Chondrocyte (in vitro differentiated cells): ENCODE measurements around the gene PTPN3. TPM values are rescaled to one million over a fixed set of nuclear protein-coding genes. Genes with fewer than 3 reads are reported as not detected.
"Not testable (repeated sequence)": the region's sequence is repeated elsewhere in the genome, so short reads cannot be mapped to it uniquely, and the experiment has no call there.

Source experiments
- DNase-seq: peaks from one replicate; pipeline ENCODE4 v3.0.0; 2021; ENCODE audit warnings: mixed read lengths, low spot score
- H3K27ac Mint-ChIP-seq: one replicate; pipeline ENCODE4 v1.8.0; 2021; ENCODE audit warnings: mild to moderate bottlenecking, moderate library complexity, mixed read lengths; ENCODE audit not compliant: unreplicated experiment
- H3K27me3 Mint-ChIP-seq: 2 replicates; pipeline ENCODE4 v1.8.0; 2021; ENCODE audit warnings: low read depth, mixed read lengths
- H3K36me3 Mint-ChIP-seq: 2 replicates; pipeline ENCODE4 v1.8.0; 2021; ENCODE audit warnings: low read depth, mixed read lengths
- H3K4me1 Mint-ChIP-seq: 2 replicates; pipeline ENCODE4 v1.8.0; 2021; ENCODE audit warnings: low read depth, mild to moderate bottlenecking, mixed read lengths
- H3K4me3 Mint-ChIP-seq: one replicate; pipeline ENCODE4 v1.8.0; 2021; ENCODE audit warnings: mild to moderate bottlenecking, moderate library complexity, mixed read lengths; ENCODE audit not compliant: unreplicated experiment
- H3K9me3 Mint-ChIP-seq: 2 replicates; pipeline ENCODE4 v1.8.0; 2021; ENCODE audit warnings: low read depth, mixed read lengths
- CTCF ChIP-seq: fragments of 200-600 bp; sonication (generic); IDR thresholded peaks from 2 replicates; pipeline ENCODE4 v1.5.0; 2021; ENCODE audit warnings: antibody characterized with exemption, mild to moderate bottlenecking, moderate library complexity
- long read RNA-seq: library from polyadenylated mRNA; stranded (forward); transcript quantifications from one replicate; pipeline ENCODE4 v2.0.0, GENCODE V29; 2021
- total RNA-seq: library from RNA; stranded (reverse); gene quantifications from 3 replicates; pipeline ENCODE4 v1.2.1, GENCODE V29; 2021

Gene PTPN3
- 4.5 to 7.2 TPM (median 6.6 TPM) in 3 replicates for total RNA-seq
- long read RNA-seq, full-length matches to known transcripts = 2 of 11 reads
- long read RNA-seq, partial matches to known transcripts = 2 of 11 reads
- long read RNA-seq, other reads (novel, unspliced or antisense) = 7 of 11 reads

- Mint-ChIP-seq H3K4me3 (peak within 1 kb of the TSS; percentile 73), H3K27me3 (peaks cover 24% of the 10 kb centered on the region)
- DNase-seq = no peak
Observed at GRCh38 chr9:109498195-109499092, at the start of gene PTPN3. PTPN3 (minus strand) TSS chr9:109498307; CDS start chr9:109463434, 34,873 bp downstream.

GRCh38 chr9:109544954-109545353, 46.8 kb upstream of the PTPN3 start:
- not testable (repeated sequence) for H3K36me3 Mint-ChIP-seq, DNase-seq, H3K4me1 Mint-ChIP-seq, H3K4me3 Mint-ChIP-seq, H3K27ac Mint-ChIP-seq
- H3K9me3 Mint-ChIP-seq = peaks cover 24% of the 10 kb centered on the region
- peaks cover 11% of the 10 kb centered on the region for H3K27me3 Mint-ChIP-seq

More at GRCh38 chr9:109498195-109499092, at the start of gene PTPN3:
- peaks cover 23% of the 10 kb centered on the region for H3K4me1 Mint-ChIP-seq
- H3K27ac Mint-ChIP-seq = peak within 1 kb of the TSS; percentile 86
- H3K36me3 Mint-ChIP-seq = peaks cover 1% of the 10 kb centered on the region
- H3K9me3 Mint-ChIP-seq = no peaks in the 10 kb centered on the region
- no peak for TF ChIP-seq CTCF

GRCh38 chr9:109542922-109543321, 44.8 kb upstream of the PTPN3 start:
- Mint-ChIP-seq H3K27me3 (peaks cover 9% of the 10 kb centered on the region), H3K4me1 (no peaks in the 10 kb centered on the region), H3K36me3 (peaks cover 2% of the 10 kb centered on the region)

DNA sequence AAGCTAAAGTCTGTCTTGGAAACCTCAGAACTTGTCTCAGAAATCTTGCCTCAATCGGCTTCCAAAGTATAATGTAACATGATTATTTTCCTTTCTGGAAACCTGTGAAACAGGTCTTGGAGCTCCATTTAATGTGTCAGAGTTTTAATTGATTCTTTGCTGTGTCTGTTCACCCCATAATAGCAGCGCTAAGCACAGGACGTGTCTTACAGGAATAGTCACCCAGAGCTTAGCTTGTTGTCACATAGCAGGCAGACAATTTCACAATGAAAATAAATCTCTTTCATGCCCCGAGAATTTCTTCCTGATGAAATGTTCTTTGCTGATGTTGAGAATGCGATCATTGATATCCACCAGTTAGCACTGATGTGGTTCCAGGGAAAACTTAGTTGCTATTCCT, 40.2 kb upstream of the PTPN3 start:
- Mint-ChIP-seq H3K36me3 (no peaks in the 10 kb centered on the region), H3K27ac (no peak overlapping the region), H3K4me3 (no peak overlapping the region), H3K27me3 (peaks cover 32% of the 10 kb centered on the region), H3K4me1 (no peaks in the 10 kb centered on the region), H3K9me3 (no peaks in the 10 kb centered on the region)
- no peak for TF ChIP-seq CTCF
- no peak for DNase-seq

More at GRCh38 chr9:109542922-109543321, 44.8 kb upstream of the PTPN3 start:
- Mint-ChIP-seq H3K4me3 (no peak overlapping the region), H3K27ac (no peak overlapping the region), H3K9me3 (peaks cover 21% of the 10 kb centered on the region)
- no peak for DNase-seq
- no peak for TF ChIP-seq CTCF

- no peaks in the 10 kb centered on the region for H3K36me3 Mint-ChIP-seq
- H3K27ac Mint-ChIP-seq = no peak overlapping the region
- H3K4me3 Mint-ChIP-seq = no peak overlapping the region
- no peaks in the 10 kb centered on the region for H3K4me1 Mint-ChIP-seq
- no peaks in the 10 kb centered on the region for H3K9me3 Mint-ChIP-seq
- no peak for DNase-seq
- no peak for TF ChIP-seq CTCF
- H3K27me3 Mint-ChIP-seq = peaks cover 32% of the 10 kb centered on the region
Observed at GRCh38 chr9:109537288-109537687, 39.2 kb upstream of the PTPN3 start.
